Epithelial cell of prostate (primary cell): ENCODE data around the gene ACP5.
A peak's percentile ranks its signal among the peaks of the same experiment; 100 is the strongest.

Experiments used
- DNase-seq: peaks from one replicate; pipeline ENCODE4 v3.0.0-alpha.2; 2011; ENCODE audit warnings: low read depth, low spot score
- H3K27ac ChIP-seq: fragments of 450-650 bp; 2 replicates; pipeline ENCODE4 v1.5.1; 2017; ENCODE audit warnings: mild to moderate bottlenecking

ACP5 gene

DNA sequence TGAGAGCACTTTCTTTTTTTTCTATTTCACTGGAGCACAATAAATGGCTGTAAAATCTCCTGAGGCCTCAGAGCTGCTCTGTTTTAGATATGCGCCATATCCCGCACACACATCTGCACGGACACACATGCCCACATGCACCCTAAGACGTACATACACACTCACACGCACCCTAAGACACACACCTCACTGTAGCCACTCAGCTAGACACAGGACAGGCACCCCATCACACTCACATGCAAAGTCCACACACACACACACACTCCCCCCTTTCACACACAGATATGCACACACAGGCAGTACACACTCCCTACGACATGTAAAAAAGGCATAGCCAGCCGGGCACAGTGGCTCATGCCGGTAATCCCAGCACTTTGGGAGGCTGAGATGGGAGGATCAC is 27.2 kb downstream of the ACP5 start:
- no peak overlapping the region for H3K27ac ChIP-seq
- DNase-seq, result no peak

- DNase-seq, result no peak
- no peak overlapping the region for H3K27ac ChIP-seq
Measured at GRCh38 chr19:11549386-11549953, 28.0 kb downstream of the ACP5 start.

DNA sequence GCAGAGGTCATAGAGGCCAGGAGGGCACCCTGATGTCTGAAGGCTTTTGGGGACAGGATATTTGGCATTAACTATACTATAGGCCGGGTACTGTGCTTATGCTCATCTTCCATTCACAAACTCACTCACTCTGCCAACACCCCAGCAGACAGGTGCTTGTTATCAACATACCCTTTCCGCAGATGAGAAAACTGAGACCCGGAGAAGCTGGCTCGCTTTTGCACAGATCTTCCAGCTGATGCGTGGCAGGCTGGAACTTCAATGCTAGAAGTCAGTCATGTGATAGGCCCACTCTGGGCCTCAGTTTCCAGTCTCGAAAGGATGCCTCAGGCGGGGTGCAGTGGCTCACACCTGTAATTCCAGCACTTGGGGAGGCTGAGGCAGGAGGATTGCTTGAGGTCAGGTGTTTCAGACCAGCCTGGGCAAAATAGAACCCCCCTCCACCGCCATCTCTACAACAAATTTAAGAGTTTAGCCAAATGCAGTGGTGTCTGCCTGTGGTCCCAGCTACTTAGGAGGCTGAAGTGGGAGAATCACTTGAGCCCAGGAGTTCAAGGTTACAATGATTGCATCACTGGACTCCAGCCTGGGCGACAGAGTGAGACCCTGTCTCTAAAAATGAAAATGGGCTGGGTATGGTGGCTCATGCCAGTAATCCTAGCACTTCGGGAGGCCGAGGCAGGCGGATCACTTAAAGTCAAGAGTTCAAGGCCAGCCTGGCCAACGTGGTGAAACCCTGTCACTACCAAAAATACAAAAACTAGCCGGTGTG is 29.3 kb downstream of the ACP5 start:
- H3K27ac ChIP-seq, result no peak overlapping the region
- DNase-seq, result no peak

DNA sequence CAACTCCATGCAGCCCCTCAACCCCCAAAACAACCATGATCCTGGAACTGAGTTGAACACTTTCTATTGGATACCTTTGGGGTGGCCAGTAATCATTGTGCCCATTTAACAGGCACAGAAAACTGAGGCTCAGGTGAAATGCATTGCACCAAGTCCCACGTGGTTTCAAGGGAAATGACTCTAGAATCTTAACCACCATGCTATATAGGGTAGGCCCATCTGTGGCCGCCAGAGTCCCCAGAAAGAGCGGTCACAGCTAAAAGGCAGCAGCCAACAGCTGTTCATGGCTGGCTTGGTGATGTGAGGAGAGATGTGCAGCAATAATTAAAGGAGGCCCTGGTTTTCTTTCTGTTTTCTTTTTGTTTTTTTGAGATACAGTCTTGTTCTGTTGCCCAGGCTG is 36.2 kb downstream of the ACP5 start:
- DNase-seq, result no peak
- H3K27ac ChIP-seq, result no peak overlapping the region

GRCh38 chr19:11540645-11541044 is 36.8 kb downstream of the ACP5 start:
- no peak overlapping the region for H3K27ac ChIP-seq
- no peak for DNase-seq

DNA sequence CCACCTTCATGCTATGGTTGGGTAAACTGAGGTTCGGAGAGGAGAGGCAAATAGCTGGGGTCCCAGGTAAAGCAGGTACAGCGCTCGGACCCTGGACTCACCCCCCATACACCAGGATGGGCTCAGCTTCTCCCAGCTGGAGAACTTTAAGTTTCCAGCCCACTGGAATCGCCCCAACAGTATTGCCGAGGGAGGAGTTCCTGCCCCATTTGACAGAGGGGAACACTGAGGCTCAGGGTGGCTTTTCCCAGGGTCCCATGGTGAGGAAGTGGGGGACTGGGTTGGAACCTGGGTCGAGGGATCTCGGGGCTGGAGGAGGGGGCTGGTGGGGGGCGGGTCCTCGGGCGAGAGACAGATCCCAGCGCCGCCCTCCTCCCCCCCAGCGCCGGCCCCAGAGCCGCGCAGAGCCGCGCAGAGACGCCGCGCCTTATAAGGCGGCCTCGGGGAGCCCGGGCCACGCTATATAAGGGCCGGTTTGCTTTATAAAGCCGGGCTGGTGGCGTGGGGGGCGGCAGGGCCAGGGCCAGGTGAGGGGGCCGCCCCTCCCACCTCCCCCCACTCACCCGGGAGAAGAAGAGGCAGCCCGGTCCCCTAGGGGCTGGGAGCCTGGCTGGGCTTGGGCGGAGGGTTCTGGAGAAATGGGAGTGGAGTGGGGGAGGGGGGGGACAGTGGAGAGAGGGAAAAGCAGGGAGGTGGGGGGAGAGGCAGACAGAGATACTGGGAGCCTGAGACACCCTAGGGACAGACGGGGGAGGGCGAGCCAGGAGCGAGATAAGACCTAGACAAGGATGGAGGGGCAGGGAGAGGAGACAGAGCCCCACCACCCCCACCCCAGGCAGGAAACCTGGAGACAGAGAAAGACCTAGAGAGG is 37.7 kb downstream of the ACP5 start:
- no peak for DNase-seq
- no peak overlapping the region for H3K27ac ChIP-seq

- no peak for DNase-seq
- H3K27ac ChIP-seq, result no peak within 1 kb of the TSS
Measured at GRCh38 chr19:11538232-11539036, 39.0 kb downstream of the ACP5 start, which contains the start of gene CNN1. CNN1 (plus strand) TSS chr19:11538851; CDS start chr19:11538928, 77 bp downstream.

GRCh38 chr19:11535792-11536595 is 41.5 kb downstream of the ACP5 start:
- H3K27ac ChIP-seq, result no peak overlapping the region
- DNase-seq, result no peak

DNA sequence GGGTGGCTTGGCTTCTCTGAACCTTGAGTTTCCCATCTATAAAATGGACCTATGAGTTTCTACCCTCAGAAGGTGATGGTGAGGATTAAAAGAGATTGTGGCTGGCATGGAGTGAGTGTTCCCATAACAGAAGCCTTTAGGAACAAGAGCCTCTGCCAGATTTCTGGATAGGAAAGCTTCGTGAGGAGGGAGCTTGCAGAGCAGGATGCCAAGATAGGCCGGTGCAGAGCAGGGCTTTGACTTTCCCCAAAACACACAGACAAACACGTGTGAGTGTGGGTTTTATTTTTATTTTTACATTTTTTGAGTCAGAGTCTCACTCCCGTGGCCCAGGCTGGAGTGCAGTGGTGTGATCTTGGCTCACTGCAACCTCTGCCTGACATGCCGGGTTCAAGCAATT is 42.5 kb downstream of the ACP5 start:
- DNase-seq, result no peak
- H3K27ac ChIP-seq, result no peak overlapping the region

DNA sequence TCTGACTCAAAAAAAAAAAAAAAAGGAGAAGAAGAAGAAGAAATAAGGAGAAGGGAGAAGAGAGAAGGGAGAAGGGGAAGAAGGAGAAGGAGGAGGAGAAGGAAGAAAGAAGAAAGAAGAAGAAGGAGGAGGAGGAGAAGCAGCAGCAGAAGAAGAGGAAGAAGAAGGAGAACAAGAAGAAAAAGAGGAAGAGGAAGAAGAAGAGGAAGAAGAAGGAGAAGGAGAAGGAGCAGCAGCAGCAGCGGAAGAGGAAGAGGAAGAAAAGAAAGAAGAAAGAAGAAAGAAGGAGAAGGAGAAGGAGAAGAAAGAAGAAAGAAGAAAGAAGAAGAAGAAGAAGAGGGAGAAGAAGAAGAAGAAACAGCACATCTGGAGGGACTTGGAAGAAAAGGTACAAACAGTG is 42.9 kb downstream of the ACP5 start:
- DNase-seq, result no peak
- H3K27ac ChIP-seq, result no peak overlapping the region

DNA sequence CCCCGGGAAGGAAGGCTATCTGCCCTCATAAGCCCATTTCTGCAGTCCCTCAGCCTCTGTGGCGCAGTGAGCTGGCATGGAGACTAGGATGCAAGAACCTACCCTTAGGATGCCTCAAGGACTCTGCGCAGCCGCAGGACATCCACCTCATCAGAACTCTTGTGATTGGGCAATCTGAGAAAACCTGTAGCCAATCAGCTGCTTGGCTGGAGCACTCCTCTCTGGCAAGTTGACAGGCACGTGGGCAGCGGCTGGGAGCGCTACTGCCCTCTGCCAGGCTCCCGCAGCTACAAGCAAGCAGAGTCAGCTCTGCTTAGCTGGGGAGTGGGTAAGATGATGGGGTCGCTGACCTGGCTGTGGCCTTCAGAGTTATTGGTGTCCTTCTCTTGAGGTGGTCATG is 47.0 kb downstream of the ACP5 start:
- no peak overlapping the region for H3K27ac ChIP-seq
- peak; percentile 43 for DNase-seq

DNA sequence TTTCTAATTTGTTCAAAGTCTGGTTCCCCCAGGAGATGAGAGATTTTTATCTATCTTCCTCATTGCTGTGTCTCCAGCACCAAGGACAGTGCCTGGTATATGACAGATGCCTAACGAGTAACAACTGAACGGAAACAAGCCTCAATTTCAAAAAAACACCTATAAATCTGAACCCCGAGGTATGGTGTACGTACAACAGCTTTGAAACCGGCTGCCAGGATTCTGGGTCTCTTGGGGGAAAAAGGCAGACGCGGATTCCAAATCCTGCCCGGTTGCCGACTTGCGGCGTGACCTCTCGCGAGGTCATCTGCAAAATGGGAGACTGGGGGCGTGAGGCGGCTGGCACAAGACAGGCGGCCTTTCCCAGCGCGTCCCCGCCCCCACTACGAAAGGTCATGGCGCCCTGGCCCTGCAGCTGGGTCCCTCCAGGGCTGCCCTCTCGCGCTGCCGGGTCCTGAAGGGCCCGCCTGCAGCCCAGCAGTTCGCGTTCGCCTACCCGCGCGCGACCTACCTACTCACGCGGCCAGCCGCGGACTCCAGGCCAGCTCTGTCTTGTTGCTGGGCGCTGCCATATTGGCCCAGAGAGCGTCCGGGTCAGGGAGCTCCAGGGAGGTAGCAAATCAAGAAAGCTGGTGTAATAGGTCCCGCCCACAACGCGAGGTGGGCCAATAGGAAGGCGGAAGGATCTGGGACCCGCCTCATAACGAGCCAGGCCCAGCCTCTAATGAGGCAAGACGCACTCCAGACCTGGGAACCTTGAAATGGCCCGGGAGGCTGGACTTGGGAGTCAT is 48.7 kb downstream of the ACP5 start, which contains the start of gene ECSIT:
TSS of gene ECSIT (minus strand) at position 584 of the 791 bp plus-strand sequence. CDS start 9,964 bp downstream, outside the sequence.
- peak; percentile 94 for DNase-seq
- peak within 1 kb of the TSS; percentile 80 for H3K27ac ChIP-seq
